HG03135 (cell line): Measurements from ENCODE around the gene SLC35E1.

ENCODE experiments used
- ATAC-seq: cut with Tn5 transposase; IDR thresholded peaks from one replicate; pipeline ENCODE4 v1.9.1; 2021; ENCODE audit warnings: mild to moderate bottlenecking, moderate library complexity; ENCODE audit not compliant: unreplicated experiment

SLC35E1 gene

GRCh38 chr19:16598848-16599247 lies 26.6 kb upstream of the SLC35E1 start:
- no peak for ATAC-seq

GRCh38 chr19:16596399-16596798 lies 24.2 kb upstream of the SLC35E1 start:
- ATAC-seq: no peak

- no peak for ATAC-seq
Observed at GRCh38 chr19:16595097-16595496, 22.9 kb upstream of the SLC35E1 start.

GRCh38 chr19:16594681-16595091 lies 22.5 kb upstream of the SLC35E1 start:
- no peak for ATAC-seq

GRCh38 chr19:16594131-16594586 lies 21.9 kb upstream of the SLC35E1 start:
- ATAC-seq: no peak

GRCh38 chr19:16593181-16593580 lies 21.0 kb upstream of the SLC35E1 start:
- ATAC-seq: no peak

- no peak for ATAC-seq
Observed at GRCh38 chr19:16591803-16592556, 19.8 kb upstream of the SLC35E1 start.

- ATAC-seq: no peak
Observed at GRCh38 chr19:16590876-16591802, 18.9 kb upstream of the SLC35E1 start.

- ATAC-seq: no peak
Observed at GRCh38 chr19:16589917-16590316, 17.7 kb upstream of the SLC35E1 start.

- ATAC-seq: no peak
Observed at GRCh38 chr19:16588824-16589577, 16.8 kb upstream of the SLC35E1 start.

GRCh38 chr19:16587833-16588823 lies 15.9 kb upstream of the SLC35E1 start:
- ATAC-seq: peak; percentile 34

- ATAC-seq: no peak
Observed at GRCh38 chr19:16586991-16587832, 15.0 kb upstream of the SLC35E1 start.

- no peak for ATAC-seq
Observed at GRCh38 chr19:16586477-16586871, 14.3 kb upstream of the SLC35E1 start.

GRCh38 chr19:16585808-16586476 lies 13.7 kb upstream of the SLC35E1 start:
- peak; percentile 43 for ATAC-seq

- ATAC-seq: no peak
Observed at GRCh38 chr19:16585094-16585801, 13.0 kb upstream of the SLC35E1 start.

GRCh38 chr19:16584248-16585093 lies 12.3 kb upstream of the SLC35E1 start:
- ATAC-seq: peak; percentile 45
